ENCODE data around the gene TRERF1.
"Not testable (repeated sequence)": the region's sequence is repeated elsewhere in the genome, so short reads cannot be mapped to it uniquely, and the experiment has no call there.

The TRERF1 gene

GRCh38 chr6:42236682-42237473 is 214.8 kb downstream of the TRERF1 start:
- no peak for DNase-seq

DNA sequence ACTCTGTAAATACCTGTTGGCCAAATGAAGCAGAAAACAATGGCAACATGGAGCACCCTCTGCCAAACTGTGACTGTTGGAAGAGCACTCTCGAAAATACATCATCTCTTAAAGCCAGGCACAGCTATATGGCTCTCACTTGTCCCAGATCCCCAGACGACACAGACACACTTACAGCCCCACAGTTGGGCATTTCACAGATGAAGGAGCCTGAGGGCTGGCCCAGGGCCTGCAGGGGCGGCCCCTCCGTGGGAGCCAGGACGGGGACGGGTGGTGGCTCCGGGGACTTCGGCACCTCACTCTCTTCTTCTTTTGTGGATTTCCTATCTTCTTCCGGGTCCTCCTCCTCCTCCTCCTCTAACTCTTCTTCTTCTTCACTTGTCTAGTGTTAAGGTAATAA is 215.7 kb downstream of the TRERF1 start:
- DNase-seq, result no peak

DNA sequence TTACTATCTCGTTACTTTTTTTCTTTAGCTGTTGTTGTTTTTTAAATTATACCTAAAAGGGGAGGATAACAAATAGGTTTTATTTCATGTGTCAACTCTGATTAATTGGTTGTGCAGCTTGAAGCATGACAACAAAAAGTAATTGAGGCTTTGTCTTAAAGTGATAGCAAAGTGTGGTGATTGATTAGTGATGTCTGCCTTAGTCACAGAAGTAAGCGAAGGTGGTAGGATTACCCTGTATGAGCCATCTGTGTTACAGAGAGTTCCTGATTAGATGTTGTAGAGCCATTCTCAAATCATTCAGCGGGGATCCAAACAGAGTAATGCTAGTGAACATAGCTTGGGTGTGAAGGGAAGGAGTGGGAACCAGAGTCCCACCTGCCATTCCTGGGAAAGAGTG is 219.7 kb downstream of the TRERF1 start:
- no peak for DNase-seq

- DNase-seq, result no peak
These were observed 221.1 kb downstream of the TRERF1 start for GRCh38 chr6:42230345-42231321.

DNA sequence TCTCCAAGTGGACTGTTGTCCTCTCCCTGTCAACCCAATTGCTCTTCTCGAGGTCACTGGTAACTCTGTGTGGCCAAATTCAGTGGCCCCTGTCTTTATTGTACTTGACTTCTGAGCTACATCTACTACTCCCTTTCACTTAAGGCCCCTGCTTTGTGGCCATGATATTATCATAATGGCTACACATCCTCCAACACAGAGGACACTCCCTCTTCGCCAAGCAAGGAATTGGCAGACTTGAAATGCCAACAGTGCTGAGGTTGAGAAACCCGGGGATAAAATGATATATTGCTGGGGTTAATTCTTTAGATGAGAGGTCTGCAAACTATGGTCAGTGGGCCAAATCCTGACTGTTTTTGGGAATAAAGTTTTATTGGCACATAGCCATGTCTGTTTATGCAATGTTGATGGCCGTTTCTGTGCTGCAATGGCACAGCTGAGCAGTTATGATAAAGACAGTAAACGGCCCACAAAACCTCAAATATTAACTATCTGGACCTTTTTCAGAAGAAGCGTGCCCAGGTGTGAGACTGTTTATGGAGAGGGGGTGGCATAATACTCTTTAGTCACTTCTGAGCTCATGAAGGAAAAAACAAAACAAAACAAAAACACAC is 222.1 kb downstream of the TRERF1 start:
- DNase-seq, result no peak

DNA sequence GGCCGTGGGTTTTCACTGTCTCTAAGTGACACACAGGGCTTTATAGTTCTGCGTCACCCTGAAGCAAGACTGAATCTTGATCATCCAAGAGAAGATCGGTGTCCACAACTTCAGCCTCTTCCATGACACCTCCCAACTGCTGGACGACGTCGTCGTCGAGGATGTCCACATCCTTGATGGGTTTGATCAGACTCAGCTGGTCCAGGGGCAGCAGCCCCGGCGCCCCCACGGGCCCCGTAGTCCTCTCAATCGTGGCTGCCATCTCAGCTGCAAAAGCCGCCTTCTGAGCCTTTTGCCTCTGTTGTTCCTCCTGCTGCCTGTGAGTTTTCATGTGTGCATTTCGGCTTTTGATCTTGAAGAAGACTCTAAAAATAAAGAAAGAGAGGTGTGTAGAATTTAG is 223.4 kb downstream of the TRERF1 start:
- no peak for DNase-seq

DNA sequence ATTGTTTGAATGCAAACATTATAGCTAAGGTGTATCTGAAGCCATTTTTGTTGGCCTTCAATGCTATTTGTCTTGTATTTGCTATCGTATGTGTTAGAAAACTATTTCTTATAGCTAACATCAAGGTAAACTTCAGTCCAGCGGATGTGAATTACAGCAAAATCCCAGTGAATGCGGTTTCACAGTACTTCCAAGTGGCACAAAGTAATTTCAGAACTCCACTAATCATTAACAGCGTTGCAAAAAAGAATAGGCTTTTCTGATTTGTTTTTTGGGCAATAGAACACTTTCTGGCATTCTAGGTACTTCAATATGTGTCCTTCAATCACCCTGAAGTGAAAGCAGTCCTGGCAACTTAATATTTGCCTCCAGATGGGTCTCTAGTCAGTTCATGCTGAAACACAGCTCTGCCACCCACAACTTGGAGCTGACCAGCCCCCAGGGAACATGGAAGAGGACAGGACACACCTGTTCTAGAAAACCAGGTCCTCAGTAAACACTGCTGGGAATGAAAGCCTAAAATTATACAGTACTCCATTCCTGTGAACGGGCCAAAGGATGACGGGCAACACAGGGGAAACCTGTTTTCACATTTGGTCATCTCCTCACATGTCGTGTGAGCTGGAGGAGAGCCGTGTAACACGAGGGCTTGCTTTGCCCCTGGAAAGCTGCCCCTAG is 224.4 kb downstream of the TRERF1 start:
- no peak for DNase-seq

DNA sequence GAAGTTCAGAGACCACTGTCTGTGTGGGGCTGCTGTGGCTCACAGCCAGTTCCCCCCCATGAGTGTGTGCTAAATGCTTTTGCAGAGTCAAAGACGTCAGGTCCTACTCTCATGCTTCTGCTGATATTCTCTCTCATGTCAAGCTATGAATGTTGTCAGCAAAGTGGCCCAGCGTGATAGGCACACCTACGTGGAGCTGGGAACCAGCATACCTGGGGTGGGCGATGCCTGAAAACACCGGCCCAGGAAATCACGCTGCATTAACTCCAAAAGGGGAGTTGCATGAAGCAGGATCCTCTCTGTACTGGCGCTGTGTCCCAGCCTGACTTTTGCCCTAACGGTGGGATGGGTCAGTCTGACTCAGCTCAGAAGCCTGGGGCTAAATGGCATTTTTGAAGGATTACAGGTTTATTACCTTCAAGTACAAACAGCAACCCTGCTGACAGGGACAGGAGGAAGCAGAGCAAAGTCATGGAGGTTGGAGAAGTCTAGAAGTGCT is 225.0 kb downstream of the TRERF1 start:
- DNase-seq, result no peak

DNA sequence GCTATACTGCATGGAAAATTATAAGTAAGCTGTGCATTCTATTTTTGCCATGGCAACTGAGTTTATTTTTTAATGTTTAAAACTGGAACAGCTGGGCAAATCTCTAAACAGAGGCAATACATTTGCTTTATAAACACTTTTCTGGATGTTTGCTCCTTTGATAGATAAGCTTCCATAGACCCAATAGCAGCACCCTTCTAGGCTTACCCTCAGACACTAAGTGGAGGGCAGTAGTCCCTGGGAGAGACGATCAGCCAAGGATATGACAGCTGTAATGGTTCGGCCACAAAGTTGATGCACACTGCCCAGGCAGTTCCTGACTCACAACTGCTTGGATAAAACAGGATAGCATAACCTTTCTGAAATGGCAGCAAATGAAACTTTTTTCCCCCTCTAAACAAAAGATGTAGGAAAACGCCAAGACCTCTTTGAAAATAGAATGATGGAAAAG is 225.5 kb downstream of the TRERF1 start:
- no peak for DNase-seq

- DNase-seq, result no peak
These were observed 226.3 kb downstream of the TRERF1 start for GRCh38 chr6:42225419-42225818.

DNA sequence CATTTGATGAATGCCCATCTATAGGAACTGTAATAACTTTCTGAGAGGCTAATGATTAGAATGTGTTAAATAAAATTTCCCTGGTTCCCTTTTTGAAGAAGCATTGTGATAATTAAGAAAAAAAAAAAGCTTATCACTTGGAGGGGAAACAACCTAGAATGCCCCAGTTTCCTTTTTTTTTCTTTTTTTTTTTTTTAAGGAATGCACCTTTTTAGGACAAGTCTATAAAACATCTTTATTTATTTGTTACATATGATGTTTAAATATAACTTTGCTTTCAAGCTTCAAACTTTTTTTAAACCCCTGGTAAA is 226.7 kb downstream of the TRERF1 start:
- no peak for DNase-seq

DNA sequence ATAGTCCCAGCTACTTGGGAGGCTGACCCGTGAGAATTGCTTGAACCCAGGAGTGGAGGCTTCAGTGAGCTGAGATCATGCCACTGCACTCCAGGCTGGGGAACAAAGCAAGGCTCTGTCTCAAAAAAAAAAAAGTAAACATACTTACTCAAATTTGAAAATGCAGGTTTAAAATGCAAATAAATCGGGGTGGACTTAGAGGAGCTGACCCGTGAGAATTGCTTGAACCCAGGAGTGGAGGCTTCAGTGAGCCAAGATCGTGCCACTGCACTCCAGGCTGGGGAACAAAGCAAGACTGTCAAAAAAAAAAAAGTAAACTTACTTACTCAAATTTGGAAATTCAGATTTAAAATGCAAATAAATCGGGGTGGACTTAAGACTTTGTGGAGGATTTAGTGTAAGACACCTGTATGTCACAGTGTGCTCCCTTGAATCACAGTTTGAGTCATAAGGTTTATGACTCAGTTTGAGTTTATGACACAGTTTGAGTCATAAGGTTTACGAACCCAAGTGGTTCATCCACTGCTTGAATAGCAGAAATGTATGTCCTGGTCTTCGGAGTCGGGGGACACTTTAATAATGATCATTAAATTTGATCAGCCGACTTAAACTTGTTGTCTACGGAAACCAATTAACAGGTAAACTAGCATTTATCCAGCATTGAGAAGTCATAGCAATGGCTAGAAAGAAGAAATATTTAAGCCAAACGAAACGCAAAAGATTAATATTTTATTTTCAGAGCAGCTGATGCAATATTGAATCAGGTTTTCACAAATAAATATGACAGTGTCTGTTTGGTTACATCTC is 227.3 kb downstream of the TRERF1 start:
- DNase-seq, result no peak

DNA sequence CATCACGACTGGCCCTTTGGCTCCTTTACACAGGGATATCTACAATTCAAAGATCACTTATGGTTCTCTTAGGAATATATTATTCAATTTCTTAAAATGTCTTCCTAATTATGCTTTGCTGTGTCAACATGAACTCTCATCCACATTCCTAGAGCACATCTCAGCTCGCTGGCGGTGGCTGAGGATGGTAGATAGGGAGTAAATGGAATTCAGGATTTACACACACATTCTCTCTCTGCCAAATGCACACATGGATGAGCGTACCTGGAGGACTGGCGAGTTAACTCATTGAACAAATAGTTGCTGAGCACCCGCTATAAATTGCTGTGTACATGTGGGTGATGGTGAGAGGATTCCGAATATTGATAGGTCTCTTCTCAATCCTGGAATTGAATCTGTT is 229.3 kb downstream of the TRERF1 start:
- DNase-seq, result no peak

DNA sequence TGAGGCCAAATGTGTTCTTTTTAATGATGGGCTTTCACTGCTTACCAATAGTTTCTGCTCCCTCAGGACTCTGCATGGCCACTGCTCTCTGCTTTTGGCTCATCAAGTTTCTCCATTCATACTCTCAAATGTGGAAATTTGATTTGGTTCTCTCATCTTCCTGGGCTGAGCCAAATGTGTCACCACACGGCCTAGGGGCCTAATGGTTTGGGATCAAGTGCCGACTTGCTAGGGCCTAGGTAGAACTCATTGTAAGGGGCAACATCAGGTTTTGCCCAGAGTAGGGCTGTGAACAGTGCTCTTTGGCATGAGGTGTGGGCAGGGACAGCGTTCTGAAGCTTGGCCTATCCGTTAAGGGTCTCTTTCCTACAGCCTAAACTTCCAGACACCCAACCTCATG is 230.2 kb downstream of the TRERF1 start:
- DNase-seq, result no peak

- DNase-seq, result no peak
These were observed 230.9 kb downstream of the TRERF1 start for GRCh38 chr6:42220807-42221206.

DNA sequence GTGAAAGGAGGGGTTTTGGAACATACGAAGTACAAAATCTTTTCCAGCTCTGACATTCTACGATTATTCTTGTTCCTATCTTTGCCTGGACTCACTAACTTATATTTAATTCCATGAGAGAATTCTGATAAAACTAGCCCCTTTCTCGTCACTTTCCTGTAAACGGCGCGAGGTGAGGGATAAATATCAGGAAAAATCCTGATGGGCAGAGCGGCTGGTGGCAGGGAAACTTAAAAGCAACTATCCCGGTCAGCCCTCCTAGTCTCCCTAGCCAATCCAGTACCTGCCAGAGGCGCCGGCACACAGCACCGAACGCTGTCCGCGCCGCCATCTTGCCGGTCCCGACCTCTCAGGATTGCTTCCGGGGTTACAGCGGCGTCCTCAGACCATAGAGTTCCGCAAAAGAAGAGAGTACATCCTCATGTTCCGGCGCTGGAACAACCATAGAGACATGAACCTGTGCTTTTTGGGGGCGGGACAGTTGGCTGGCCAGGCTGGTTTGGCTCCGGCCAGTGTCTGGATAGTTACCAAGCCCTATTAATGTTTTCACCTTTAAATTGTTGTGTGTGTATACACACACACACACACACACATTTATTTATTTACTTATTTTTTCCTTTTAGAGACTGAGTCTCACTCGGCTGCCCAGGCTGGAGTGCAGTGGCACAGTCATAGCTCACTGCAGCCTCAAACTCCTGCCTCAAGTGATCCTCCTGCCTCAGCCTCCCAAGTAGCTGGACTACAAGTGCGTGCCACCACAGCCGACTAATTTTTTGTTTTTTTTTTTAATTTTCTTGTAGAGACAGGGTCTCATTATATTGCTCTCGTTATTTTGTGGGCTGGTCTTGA is 234.0 kb downstream of the TRERF1 start, which contains the start of gene MRPS10:
MRPS10 (minus strand) TSS at position 343 of the 849 bp plus-strand sequence; CDS start at position 331, 12 bp downstream.
- peak; percentile 89 for DNase-seq

DNA sequence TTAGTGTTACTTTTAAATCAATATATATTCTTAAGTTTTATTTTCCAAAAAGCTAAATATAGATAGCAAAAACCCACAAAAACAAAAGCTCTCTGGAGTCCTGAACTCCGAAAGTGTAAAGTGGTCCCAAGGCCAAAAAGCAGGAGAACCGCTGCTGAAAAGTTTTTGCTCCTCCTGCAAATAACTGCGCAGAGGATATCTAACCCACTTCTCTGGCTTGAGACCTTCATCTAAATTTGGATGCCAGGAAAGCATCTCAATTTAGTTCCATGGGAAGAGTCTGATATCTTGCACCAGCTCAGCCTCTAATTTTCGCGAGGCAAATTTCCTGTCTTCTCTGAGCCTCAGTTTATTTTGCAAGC is 234.6 kb downstream of the TRERF1 start:
- DNase-seq, result no peak

GRCh38 chr6:42216495-42216894 is 235.2 kb downstream of the TRERF1 start:
- DNase-seq, result not testable (repeated sequence)

GRCh38 chr6:42212442-42212841 is 239.3 kb downstream of the TRERF1 start:
- DNase-seq, result no peak

- DNase-seq, result no peak
These were observed 240.0 kb downstream of the TRERF1 start for GRCh38 chr6:42211726-42212125.

GRCh38 chr6:42210551-42210950 is 241.2 kb downstream of the TRERF1 start:
- DNase-seq, result no peak
